ENCODE results near the gene LGALS8.

DNA sequence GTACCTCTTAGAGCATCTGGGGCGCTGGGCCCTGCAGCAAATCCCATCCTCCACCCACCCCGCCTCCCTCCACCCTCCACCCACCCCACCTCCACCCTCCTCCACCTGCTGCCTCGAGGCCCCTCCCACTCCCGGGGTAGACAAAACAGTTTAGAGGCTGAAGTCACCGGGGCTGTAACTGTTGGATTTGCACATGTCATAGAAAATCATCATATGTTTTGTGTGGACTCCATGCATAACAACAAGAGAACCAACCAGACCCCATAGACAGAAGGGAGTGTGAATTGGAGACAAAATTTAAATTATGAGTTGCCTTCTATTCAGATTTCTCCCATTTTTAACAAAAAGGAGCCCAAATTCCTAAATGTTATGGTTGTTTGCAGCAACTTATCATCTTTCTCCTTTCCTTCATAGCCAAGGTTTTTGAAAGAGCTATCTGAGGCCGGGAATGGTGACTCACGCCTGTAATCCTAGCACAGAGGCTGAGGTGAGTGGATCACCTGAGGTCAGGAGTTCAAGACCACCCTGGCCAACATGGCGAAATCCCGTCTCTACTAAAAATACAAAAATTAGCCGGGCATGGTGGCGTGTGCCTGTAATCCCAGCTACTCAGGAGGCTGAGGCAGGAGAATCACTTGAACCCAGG is 28.2 kb upstream of the LGALS8 start:
- TF ChIP-seq, protein P1, sequence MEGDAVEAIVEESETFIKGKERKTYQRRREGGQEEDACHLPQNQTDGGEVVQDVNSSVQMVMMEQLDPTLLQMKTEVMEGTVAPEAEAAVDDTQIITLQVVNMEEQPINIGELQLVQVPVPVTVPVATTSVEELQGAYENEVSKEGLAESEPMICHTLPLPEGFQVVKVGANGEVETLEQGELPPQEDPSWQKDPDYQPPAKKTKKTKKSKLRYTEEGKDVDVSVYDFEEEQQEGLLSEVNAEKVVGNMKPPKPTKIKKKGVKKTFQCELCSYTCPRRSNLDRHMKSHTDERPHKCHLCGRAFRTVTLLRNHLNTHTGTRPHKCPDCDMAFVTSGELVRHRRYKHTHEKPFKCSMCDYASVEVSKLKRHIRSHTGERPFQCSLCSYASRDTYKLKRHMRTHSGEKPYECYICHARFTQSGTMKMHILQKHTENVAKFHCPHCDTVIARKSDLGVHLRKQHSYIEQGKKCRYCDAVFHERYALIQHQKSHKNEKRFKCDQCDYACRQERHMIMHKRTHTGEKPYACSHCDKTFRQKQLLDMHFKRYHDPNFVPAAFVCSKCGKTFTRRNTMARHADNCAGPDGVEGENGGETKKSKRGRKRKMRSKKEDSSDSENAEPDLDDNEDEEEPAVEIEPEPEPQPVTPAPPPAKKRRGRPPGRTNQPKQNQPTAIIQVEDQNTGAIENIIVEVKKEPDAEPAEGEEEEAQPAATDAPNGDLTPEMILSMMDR (IDR thresholded peaks at IDR 0.05): no peak
- no peak for TF ChIP-seq EZH2 (IDR thresholded peaks at IDR 0.05; ENCODE audit: borderline replicate concordance, insufficient read depth, low read depth, low read length, poor library complexity, severe bottlenecking)
